ENCODE data around the gene BTG3. TPM values are rescaled to one million over a fixed set of nuclear protein-coding genes. Genes with fewer than 3 reads are reported as not detected.

Gene BTG3
- total RNA-seq, 1 experiment from 2014 or later = 23.9 TPM

DNA sequence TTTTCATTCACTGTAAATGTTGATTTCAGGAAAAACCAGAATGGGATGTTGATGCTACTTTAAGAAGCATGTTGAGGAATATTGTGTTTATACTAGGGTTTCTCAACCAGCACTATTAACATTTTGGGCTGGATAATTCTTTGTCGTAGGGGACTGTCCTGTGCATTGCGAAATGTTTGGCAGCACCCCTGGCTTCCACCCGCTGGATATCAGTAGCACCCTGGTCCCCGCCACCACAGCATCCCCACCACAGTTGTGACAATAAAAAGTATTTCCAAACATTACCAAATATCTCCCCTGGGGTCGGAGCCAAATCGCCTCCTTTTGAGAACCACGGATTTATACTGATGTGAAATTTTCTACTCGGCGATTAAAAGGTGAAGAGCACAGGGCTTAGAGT, 41.9 kb downstream of the BTG3 start:
- CTCF ChIA-PET = interaction anchor here (1.3 kb wide), 1 partner anchor 184 kb away, joined by 3 read pairs; no protein-coding TSS in a partner anchor
- no peak for TF ChIP-seq EMX1 (CRISPR knock-in tag; IDR thresholded peaks at IDR 0.05)
- TF ChIP-seq, protein P1, sequence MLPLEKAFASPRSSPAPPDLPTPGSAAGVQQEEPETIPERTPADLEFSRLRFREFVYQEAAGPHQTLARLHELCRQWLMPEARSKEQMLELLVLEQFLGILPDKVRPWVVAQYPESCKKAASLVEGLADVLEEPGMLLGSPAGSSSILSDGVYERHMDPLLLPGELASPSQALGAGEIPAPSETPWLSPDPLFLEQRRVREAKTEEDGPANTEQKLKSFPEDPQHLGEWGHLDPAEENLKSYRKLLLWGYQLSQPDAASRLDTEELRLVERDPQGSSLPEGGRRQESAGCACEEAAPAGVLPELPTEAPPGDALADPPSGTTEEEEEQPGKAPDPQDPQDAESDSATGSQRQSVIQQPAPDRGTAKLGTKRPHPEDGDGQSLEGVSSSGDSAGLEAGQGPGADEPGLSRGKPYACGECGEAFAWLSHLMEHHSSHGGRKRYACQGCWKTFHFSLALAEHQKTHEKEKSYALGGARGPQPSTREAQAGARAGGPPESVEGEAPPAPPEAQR (CRISPR knock-in tag; IDR thresholded peaks at IDR 0.05) = no peak
- TF ChIP-seq, protein P2, sequence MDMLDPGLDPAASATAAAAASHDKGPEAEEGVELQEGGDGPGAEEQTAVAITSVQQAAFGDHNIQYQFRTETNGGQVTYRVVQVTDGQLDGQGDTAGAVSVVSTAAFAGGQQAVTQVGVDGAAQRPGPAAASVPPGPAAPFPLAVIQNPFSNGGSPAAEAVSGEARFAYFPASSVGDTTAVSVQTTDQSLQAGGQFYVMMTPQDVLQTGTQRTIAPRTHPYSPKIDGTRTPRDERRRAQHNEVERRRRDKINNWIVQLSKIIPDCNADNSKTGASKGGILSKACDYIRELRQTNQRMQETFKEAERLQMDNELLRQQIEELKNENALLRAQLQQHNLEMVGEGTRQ (CRISPR knock-in tag; IDR thresholded peaks at IDR 0.05) = no peak
- no peak for TF ChIP-seq TCF7 (CRISPR knock-in tag; IDR thresholded peaks at IDR 0.05; ENCODE audit: low read depth)
- Mint-ChIP-seq H3K4me3 (no peak overlapping the region), H3K27ac (no peak overlapping the region), H3K27me3 (ENCODE audit: low read depth) (no peaks in the 10 kb centered on the region), H3K36me3 (peaks cover 7% of the 10 kb centered on the region), H3K4me1 (peaks cover 4% of the 10 kb centered on the region; the same call in 1 of the 2 replicates), H3K9me3 (no peaks in the 10 kb centered on the region)
- ATAC-seq = no peak
- POLR2A ChIA-PET = no interaction called here
- DNase-seq (ENCODE audit: low spot score) = no peak

DNA sequence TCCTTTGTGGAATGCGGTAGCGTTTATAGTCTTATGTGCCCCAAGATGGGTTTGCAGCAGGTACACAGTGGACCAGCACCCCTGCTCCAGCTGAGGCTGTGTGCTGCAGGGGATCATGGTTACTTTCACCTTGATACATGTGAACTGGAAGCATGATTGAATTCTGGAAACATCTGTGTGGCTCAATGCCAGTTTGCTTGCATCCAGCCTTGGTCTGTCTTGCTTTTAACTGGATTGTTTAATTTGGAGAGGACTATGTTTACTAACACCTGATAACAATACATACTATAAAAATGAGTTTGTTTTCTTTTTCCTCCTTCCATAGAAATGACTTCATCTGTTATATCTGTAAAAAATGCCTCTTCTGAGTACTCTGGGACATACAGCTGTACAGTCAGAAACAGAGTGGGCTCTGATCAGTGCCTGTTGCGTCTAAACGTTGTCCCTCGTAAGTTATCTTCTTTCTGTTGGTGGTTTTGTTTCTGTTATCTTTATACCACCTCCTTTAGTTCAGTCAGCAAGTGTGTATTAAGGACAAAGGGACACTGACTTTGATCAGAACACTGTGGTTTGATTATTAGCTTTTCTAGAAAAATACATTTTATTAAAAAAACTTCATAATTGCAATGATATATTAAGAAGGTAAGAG, 52.2 kb downstream of the BTG3 start:
- no peaks in the 10 kb centered on the region for H3K27me3 Mint-ChIP-seq (ENCODE audit: low read depth)
- peaks cover 74% of the 10 kb centered on the region for H3K36me3 Mint-ChIP-seq
- H3K27ac Mint-ChIP-seq = no peak overlapping the region
- H3K9me3 Mint-ChIP-seq = no peaks in the 10 kb centered on the region
- no peak overlapping the region for H3K4me3 Mint-ChIP-seq
- DNase-seq (ENCODE audit: low spot score) = no peak
- TF ChIP-seq PRRX2 (CRISPR knock-in tag; IDR thresholded peaks at IDR 0.05) (no peak), MYBL2 (CRISPR knock-in tag; IDR thresholded peaks at IDR 0.05) (no peak), TEAD1 (CRISPR knock-in tag; IDR thresholded peaks at IDR 0.05) (no peak), IRF2 (CRISPR knock-in tag; IDR thresholded peaks at IDR 0.05; ENCODE audit: borderline replicate concordance, low read depth) (no peak), ZNF232 (CRISPR knock-in tag; IDR thresholded peaks at IDR 0.05) (no peak), ELF4 (CRISPR knock-in tag; IDR thresholded peaks at IDR 0.05; ENCODE audit: low read depth) (no peak), SMAD4 (CRISPR knock-in tag; IDR thresholded peaks at IDR 0.05) (no peak), RORB (CRISPR knock-in tag; IDR thresholded peaks at IDR 0.05) (no peak), NFE2L1 (CRISPR knock-in tag; IDR thresholded peaks at IDR 0.05) (no peak), NR3C1 (CRISPR knock-in tag; conservative IDR thresholded peaks at IDR 0.05; ENCODE audit: low read depth) (no peak), FOXJ3 (CRISPR knock-in tag; IDR thresholded peaks at IDR 0.05; ENCODE audit: borderline replicate concordance) (no peak), ZNF671 (CRISPR knock-in tag; IDR thresholded peaks at IDR 0.05) (no peak)
- TF ChIP-seq, protein P3, sequence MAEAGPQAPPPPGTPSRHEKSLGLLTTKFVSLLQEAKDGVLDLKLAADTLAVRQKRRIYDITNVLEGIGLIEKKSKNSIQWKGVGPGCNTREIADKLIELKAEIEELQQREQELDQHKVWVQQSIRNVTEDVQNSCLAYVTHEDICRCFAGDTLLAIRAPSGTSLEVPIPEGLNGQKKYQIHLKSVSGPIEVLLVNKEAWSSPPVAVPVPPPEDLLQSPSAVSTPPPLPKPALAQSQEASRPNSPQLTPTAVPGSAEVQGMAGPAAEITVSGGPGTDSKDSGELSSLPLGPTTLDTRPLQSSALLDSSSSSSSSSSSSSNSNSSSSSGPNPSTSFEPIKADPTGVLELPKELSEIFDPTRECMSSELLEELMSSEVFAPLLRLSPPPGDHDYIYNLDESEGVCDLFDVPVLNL (CRISPR knock-in tag; IDR thresholded peaks at IDR 0.05; ENCODE audit: borderline replicate concordance, low read depth) = no peak
- TF ChIP-seq, protein P4, sequence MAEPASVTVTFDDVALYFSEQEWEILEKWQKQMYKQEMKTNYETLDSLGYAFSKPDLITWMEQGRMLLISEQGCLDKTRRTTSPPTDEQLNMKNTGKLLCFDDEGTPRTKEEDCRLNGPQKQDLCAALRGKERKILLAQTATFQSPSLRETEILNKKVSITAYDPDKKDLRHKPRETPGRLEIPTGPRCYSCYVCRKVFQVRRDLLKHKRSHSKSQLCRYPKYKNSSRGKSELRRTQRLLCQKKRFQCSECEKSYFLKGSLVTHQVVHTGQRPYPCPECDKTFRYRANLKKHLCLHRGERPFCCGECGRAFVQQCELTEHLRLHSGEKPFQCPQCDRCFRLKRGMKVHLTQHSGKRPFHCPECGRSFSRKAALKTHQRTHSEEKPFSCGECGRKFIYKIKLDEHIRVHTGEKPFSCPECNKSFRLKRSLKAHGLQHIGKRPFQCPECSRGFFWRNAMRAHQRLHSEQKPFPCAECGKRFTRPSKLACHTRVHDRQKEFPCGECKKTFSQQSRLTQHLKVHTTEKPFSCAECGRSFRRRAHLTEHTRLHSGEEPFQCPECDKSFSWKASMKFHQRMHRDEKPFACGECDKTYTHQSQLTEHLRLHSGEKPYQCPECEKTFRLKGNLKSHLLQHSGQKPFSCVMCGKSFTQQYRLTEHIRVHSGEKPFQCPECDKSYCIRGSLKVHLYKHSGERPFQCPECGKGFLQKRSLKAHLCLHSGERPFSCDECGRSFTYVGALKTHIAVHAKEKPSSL (CRISPR knock-in tag; conservative IDR thresholded peaks at IDR 0.05) = no peak
- TF ChIP-seq, protein P5, sequence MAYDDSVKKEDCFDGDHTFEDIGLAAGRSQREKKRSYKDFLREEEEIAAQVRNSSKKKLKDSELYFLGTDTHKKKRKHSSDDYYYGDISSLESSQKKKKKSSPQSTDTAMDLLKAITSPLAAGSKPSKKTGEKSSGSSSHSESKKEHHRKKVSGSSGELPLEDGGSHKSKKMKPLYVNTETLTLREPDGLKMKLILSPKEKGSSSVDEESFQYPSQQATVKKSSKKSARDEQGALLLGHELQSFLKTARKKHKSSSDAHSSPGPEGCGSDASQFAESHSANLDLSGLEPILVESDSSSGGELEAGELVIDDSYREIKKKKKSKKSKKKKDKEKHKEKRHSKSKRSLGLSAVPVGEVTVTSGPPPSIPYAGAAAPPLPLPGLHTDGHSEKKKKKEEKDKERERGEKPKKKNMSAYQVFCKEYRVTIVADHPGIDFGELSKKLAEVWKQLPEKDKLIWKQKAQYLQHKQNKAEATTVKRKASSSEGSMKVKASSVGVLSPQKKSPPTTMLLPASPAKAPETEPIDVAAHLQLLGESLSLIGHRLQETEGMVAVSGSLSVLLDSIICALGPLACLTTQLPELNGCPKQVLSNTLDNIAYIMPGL (CRISPR knock-in tag; IDR thresholded peaks at IDR 0.05) = no peak
- ATAC-seq = no peak
- no peaks in the 10 kb centered on the region for H3K4me1 Mint-ChIP-seq
- CTCF ChIA-PET = no interaction called here
- POLR2A ChIA-PET = no interaction called here

Measured in WTC11 (cell line).